Stimulated activated CD4-positive, alpha-beta T cell treated with anti-CD3 and anti-CD28 coated beads, Interleukin-1b, Interleukin-23, amount 100 ng/mL, for 1 hour (primary cell): ENCODE results near the gene ANKS1B.
"Not testable (repeated sequence)": the region's sequence is repeated elsewhere in the genome, so short reads cannot be mapped to it uniquely, and the experiment has no call there.

ENCODE experiments used
- DNase-seq, 2 donors: peaks; one replicate each; pipeline ENCODE4 v3.0.0-alpha.2; 2020; ENCODE audit warnings: low read depth in 2 of 2

Gene ANKS1B

DNA sequence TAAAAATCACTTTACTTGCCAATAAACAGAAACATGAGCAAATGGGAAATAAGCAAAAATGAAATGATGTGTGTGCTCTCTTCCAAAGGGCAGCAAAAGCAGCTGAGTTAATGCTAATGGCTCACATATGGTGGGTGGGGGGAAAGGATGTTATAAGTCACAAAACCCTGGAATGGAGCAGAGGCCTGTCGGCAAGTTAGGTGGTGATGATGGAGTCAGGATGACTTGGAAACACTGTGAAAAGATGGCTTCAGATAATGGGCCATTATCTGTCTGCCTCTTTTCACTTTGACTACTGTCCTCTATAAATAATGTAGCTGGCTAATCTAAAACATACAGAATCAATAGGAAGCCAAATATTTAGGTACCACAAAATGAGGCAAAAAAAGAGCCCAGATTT lies 1111.0 kb downstream of the ANKS1B start:
- DNase-seq: no peak

DNA sequence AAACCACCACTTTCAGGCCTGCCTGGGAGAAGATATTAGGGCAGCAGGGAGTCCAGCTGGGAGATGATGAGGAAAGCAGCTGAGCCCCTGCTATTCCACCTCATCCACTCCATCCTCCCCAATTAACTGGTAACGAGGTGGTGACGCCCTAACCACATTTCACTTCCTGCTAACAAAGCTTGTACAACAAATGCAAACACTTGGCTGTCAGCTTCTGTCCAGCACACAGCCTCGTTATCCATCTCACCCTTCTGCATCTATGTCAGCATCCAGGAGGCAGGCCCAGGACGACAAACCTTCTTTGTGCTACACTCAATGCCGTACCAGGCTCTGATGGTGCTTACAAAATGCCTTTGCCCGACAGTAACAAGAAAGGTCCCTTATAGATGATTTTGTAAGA lies 1114.2 kb downstream of the ANKS1B start:
- DNase-seq: no peak

DNA sequence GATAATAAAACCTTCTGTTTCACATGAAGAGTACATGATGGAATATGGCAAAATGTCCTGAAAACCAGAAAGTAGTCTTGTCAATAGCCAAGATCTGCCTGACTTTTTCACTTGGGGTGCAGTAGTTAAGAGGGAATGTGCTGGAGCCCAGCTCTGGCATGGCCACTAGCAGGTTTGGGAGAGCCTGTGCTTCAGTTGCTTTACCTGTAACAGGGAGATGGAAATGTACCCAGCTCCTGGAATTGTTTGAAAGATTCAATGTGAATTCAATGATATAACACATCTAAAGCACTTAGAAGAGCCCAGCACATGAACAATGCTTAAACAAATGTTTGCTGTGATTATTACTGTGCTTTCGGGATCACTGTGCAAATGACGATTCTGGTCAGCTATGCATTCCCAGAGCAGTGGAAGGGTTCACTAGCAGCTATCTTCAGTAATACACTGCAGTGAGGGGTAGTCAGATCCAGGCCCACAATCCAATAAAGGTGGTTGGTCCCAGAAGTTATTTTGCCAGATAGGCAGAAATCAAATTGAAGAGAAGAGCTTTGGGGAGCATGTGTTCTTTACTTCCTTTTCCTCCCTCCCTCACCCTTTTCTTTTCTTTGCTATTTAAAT lies 1114.7 kb downstream of the ANKS1B start:
- DNase-seq: no peak

DNA sequence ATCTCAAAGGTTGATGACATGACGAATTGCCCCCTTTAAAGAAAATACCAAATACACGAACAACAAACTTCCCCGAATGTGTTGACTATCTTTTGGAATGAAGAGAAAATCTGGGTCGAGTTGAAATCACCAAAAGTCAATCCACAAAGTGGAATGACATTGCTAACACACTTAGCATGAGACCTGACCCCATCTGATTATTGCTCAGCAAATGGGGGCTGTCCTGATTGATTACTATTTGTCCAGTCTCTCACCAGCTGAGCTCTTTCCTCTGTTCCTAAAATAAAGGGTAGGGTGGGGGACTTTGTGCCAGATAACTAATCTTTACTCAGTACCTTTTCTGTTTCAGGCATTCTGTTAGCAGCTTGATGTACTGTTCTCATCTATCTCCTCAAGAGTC lies 1116.2 kb downstream of the ANKS1B start:
- DNase-seq: no peak

DNA sequence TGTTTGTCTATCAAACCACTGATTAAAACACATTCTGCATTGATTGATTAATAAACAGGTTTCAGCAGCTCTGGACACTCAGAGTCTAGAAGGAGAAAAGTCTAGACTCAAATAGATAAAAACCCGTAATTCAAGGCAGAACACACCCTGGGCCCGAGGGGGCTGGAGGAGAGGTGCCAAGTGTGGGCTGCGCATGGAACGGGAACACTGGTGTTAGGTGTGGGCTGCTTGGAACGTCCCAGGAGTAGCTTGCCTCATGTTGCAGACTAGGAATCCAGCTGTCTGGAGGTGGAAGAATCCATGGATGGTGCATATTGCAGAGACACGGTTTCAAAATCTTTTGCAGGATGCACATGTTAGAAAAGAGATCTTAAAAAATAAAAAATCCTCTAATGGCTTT lies 1116.7 kb downstream of the ANKS1B start:
- no peak for DNase-seq

DNA sequence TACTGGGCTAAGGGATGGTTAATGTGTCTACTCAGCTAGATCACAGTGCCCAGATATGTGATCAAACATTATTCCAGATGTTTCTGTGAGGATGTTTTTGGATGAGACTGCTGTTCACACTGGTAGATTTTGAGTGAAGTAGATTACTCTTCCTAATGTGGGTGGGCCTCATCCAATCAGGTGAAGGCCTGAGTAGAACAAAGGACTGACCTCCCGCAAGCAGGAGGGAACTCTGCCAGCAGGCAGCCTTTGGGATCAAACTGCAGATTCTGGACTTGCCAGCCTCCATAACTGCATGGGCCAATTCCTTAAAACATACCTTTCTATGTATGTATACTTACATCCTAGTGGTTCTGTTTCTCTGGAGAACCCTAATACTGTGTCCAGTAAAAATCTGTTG lies 1120.4 kb downstream of the ANKS1B start:
- no peak for DNase-seq

DNA sequence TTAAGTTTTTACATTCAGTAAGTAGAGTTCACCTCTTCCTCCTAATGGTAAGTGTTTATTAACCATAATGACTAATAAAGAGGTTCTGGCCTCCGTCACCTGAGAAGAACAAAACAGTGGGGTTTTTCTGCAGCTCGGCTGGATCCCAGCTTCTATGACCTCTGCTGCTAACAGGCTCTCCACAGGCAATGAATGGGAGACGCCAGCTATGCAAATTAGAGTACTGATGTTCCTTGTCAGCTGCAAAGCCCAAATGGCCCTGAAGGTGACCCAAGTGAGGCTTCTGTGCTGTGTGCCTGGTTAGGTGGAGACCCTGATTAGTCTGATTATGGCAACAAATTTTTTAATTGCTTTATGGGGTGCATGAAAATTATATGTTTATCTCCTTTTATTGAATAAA lies 1121.6 kb downstream of the ANKS1B start:
- DNase-seq: no peak

DNA sequence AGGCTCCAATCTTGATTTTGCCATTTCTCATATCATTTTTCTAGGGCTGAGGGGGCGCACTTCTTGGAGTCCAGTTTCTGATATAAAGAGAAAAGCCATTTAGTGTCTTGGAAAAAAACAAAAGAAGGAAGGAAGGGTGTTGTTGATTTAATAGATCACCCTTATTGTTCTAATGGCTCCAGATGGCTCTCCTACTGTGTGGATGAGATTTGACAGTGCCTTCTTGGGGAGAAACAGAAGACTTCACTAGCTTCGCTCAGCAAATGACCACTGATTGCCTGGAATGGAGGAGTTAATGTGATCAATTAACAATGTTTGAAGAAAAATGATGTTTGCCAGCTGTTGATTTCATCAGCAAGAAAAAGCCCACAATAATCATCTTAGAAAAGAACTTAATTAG lies 1123.5 kb downstream of the ANKS1B start:
- DNase-seq: no peak

DNA sequence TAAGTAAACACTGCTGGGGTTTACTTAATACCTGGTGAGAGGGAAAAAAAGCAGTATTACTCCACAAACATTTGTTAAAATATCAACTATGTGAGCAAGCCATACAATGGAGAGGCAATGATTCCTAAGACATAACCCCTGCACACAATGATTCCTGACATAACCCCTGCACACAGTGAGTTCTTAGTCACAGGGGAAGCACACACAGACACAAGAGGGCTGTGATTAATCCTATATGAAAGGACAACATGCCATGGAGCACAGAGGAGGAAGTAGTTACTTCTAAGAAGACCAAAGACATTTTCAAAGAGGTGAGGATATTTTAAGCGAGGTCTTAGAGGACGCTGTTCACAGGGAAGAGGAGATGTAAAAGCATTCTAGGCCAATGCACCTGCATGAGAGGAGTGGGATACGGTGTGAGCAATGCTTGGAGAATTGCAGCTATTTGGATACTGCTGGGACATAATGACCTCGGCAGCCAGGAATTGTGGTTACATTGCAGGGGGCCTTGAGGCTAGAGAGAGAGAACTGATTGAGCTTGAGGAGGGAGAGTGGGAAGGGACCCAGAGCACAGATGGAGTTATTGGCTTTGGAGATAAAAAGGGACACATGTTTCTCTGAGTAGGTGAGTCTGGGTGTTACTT lies 1127.7 kb downstream of the ANKS1B start:
- DNase-seq: no peak

DNA sequence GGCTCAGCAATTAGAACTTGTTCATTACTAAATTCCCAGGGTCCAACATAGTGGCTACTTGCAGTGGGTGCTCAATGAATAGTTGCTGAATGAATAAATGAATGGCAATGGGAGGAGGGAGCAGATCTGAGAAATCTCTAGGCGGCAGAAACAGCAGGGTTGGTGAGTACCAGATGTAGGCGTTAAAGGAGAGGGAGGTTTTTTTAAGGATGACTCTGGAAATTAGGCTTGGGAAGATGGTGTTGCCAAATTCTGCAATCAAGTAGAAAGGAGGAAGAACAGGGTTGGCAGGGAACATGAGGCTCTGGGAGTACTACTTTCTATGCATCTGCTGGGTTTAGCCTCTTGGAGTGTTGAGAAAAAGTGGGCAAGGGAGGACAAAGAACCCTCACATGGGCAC lies 1132.6 kb downstream of the ANKS1B start:
- DNase-seq: no peak

DNA sequence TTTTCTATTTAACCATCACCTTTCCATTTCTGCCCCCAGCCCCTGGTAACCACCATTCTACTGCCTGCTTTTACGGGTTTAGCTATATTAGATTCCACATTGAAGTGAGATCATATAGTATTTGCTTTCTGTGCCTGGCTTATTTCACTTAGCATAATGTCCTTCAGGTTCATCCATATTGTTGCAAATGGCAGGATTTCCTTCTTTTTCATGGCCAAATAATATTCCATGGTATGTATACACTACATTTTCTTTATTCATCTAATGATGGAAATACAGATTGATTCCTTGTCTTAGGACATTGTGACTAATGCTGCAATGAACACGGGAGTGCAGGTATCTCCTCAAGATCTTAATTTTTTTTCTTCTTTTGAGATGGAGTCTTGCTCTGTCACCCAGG lies 1137.5 kb downstream of the ANKS1B start:
- DNase-seq: no peak

DNA sequence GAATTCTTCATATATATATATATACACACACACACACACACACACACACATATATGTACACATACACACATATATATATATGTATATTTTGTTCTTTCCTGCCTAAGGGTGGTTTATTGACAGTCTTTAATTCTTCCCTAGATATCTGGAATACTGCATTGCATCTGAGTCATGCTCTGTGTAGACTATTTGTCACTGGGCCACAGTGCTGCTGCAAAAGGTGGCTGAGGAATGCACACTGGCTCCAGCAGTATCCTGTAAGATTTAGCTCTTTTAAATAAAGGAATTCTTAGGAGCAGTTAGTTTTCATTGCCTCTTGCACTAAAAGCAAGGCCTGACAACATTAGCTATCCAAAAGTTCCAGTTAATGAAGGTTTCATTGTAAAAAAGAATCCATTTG lies 1138.8 kb downstream of the ANKS1B start:
- no peak for DNase-seq

DNA sequence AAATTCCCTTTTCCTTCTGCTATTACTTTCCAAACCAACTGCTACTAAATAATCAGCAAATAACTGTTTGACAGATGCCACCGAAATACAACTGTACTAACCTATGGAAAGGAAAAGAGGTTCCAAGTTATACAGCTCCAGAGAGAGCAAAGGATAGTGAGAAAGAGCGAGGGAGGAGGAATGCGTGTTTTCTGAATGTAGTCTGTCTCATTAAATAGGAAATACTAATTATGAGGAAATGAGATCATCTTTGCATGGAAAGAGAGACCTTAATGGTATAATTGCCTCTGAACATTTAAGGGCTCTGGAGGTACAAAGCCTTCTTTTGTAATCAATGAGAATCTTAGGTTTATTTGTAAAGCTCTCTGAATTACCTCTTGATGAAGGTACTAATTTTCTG lies 1144.4 kb downstream of the ANKS1B start:
- no peak for DNase-seq

DNA sequence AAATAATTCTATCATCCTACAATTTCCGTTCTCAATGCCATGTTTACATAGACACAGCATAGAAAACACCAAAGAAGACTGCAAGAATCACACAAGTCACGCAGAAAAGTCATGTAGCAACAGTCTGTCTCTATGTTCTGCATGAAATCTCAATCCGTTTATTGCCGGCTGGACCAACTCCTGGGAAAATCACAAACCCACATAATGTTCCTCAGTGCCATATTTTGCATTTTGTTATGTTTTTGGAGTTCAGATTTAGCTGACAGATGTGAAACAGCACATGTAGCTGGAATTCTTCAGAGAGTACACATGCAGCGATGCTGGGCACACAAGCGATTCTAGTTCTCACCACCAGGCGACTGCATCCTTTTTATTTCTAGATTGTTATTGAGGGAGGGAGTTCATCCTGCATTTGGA lies 1146.5 kb downstream of the ANKS1B start:
- no peak for DNase-seq

DNA sequence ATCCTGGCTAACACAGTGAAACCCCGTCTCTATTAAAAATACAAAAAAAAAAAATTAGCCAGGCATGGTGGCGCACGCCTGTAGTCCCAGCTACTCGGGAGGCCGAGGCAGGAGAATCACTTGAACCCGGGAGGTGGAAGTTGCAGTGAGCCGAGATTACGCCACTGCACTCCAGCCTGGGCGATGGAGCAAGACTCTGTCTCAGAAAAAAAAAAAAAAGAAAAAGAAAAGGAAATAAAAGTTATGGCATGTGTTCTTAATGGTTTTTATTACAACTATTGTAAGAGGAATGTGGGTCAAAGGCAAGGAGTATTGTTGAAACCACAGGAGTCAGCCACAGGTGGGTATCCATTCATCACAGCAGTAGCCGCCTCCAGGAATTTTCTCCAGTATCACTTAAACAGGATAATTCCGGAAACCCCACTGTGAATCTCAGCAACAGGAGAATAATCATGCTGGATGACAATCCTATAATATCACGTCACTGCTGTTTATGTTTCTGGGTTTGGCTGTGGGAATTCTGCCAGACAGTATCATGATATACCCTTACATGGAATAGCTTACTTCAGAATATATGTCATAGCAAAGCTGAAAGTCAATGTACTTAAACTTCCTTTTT lies 1147.5 kb downstream of the ANKS1B start:
- DNase-seq: not testable (repeated sequence)

DNA sequence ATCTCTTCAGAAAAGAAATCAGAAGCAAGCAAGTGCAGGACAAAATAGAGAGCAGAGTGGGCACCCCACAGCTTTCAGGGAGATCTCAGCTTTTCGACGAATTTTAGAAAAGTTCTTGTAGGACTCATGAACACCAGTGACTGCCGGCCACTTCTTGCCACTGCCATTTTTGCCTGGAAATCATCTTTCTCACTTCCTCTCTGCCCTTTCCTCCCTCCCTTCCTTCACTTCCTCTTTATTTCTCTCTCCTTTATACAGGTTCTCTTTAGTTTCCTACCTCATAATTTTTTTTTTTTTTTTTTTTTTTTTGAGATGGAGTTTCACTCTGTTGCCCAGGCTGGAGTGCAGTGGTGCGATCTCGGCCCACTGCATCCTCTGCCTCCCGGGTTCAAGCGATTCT lies 1154.1 kb downstream of the ANKS1B start:
- DNase-seq: no peak

DNA sequence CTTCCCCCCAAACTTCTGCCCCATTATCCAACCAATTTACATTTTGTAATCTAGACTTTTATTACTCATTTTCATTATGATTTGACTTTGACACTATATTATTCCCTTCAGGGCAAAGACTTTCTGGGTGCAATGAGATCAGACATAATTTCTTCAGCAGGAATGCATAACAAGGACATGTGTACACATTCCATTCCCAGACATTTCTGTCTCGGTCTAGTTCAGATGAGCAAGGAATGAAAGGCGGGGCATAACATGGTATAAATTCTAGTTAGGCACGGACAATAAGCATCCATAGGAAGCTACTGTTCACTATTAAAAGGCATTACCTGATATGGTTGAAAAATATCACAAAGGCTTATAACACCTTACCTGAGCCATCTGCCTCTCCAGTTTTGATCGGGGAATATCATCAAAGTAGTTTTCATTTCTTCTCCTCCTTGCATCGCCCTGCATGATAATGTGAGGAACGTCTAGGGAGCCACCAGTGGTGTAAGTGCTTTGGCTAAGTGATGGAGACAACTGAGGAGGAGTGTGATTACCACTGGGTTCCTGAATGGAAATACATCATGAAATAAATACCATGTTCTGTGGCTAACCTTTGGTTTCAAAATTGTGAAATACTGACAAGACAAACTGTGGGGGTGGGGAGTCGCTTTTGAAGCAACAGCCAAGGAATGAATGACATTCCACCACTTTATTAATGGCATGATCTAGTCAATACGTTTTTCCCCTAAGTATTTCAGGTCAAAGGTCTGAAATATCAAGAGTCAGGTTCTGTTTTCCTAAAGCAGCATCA lies 1155.7 kb downstream of the ANKS1B start:
- DNase-seq: no peak

DNA sequence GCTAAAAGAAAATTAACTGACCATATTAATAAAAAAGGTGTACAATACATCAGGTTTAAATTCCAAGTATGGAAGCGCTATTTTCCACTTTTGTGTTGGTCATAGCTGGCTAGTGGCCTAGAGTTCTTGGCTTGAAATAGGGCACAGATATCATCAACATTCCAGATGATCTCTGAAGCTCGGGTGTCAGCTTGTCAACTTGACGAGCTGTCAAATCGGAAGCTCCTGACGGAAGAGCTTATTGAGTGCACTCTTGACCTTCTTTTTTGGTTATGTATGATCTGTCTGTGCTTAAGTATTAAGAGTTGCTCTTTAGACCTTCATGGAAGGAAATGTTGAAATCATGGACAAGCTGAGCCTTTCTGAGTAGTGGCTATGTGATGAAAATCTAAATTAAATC lies 1161.7 kb downstream of the ANKS1B start:
- no peak for DNase-seq

DNA sequence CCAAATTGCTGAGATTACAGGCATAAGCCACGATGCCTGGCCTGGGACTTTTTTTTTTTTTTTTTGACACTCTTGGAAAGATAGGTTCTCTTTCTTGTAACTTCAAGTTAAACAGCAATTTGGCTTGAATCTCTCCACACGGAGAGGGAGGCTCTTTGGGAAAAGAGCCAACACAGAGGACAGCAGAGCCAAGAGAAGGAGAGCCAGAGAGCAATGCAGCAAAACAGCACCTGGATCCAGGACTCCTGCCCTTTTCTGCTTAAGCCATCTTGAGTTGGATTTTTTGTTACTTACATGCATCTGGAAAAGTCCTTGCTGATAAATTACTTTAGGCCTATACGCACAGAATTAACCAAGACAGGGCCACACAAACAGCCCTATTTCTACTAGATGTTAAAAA lies 1162.9 kb downstream of the ANKS1B start:
- DNase-seq: no peak

DNA sequence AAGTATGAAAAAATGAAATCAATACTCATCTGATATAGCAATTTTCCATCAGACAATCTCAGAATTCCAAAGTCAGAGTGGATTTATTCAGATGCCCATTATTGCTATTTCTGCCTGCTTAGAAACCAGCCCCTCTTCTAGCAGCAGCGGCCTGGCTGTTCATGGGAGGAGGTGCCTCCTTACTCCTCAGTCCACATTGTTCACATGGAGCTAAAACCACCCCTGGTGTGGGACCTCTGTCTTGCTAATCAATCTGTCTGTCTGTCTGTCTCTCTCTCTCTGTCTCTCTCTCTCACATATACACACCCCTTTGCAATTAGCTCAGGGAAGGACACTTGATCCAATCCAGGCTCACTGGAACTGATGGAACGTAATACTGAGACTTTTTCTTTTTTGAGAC lies 1163.5 kb downstream of the ANKS1B start:
- no peak for DNase-seq

DNA sequence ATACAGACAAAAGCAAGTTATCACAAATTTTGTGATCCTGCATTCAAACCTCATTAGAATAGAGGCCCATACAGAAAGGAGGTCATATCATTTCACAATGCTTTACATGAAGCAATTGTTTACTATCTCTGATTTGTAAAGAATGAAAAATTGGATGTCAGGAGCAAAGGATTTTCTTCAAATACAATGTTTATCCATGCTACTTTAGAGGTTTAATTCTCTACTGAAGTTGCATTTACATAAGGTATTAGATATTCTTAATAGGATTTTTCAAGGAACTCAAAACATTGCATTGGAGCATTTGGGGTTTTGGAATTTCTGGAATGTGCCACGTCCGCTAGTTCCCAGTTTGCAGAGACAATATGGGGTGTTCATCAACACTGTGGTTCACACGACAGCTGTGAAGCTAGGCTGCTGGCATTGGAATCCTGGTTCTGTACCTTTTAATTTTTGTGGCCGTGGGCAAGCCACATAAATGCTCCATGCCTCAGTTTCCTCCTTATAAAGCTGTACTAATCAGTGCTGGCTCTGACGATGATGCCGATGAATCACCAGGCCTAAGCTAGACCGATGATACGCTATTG lies 1164.8 kb downstream of the ANKS1B start:
- no peak for DNase-seq

DNA sequence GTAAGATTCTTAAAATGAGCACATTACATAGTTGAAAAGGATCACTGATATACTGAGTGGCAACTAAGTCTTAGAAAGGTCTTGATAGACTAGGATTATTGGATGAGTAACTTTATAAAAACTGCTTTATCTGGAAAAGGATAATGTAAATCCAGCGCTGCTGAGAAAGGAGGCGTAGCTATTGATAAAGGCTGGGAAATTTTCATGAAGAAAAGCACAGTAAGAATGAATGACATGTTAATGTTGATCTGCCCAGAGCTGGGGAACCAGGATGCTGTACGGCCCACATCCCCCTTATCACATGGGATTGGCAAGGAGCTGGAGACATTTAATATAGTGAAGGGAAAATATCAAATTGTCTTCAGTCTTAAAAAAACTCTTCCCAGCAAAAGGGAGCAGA lies 1165.7 kb downstream of the ANKS1B start:
- no peak for DNase-seq
